ENCODE measurements around the gene OR10S1.
"Not testable (repeated sequence)": the region's sequence is repeated elsewhere in the genome, so short reads cannot be mapped to it uniquely, and the experiment has no call there.

OR10S1 gene

GRCh38 chr11:123977731-123978347 is at the start of gene OR10S1:
OR10S1 (minus strand) TSS chr11:123977781; CDS start chr11:123977664, 117 bp downstream.
- H3K36me3 Mint-ChIP-seq (ENCODE audit: low read depth): no peaks in the 10 kb centered on the region
- no peaks in the 10 kb centered on the region for H3K27me3 Mint-ChIP-seq
- no peaks in the 10 kb centered on the region for H3K4me1 Mint-ChIP-seq (ENCODE audit: low read depth)
- peaks cover 6% of the 10 kb centered on the region for H3K9me3 Mint-ChIP-seq
- no peak for DNase-seq
- no peak within 1 kb of the TSS for H3K4me3 Mint-ChIP-seq
- H3K27ac Mint-ChIP-seq: no peak within 1 kb of the TSS

DNA sequence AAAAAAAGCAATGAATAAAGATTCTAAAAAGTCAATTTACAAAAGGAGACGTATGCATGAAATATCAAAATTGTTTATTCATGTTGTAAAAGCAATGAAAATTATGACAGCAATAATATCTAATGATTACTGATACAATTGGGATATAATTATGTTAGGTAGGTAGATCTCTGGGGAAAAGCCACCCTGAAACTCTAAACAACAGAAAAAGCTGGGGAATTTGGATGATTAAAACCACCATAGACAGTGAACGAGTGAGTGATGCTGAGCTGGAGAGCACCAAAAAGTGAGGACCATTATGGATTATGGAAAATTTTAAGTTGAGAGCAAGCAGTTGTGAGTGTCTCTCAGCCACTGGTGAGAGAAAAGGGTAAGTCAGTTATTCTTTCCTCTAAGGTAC is 48.9 kb upstream of the OR10S1 start, which contains the start of gene OR10G8:
TSS of gene OR10G8 (plus strand) at position 301 of the 400 bp plus-strand sequence. CDS start 2,825 bp downstream, outside the sequence.
- no peaks in the 10 kb centered on the region for H3K36me3 Mint-ChIP-seq (ENCODE audit: low read depth)
- H3K27me3 Mint-ChIP-seq: peaks cover 4% of the 10 kb centered on the region
- no peak within 1 kb of the TSS for H3K4me3 Mint-ChIP-seq

DNA sequence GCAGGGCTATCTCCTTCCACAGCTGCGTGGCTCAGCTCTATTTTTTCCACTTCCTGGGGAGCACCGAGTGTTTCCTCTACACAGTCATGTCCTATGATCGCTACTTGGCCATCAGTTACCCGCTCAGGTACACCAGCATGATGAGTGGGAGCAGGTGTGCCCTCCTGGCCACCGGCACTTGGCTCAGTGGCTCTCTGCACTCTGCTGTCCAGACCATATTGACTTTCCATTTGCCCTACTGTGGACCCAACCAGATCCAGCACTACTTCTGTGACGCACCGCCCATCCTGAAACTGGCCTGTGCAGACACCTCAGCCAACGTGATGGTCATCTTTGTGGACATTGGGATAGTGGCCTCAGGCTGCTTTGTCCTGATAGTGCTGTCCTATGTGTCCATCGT is 38.3 kb upstream of the OR10S1 start:
- not testable (repeated sequence) for H3K27me3 Mint-ChIP-seq; H3K4me3 Mint-ChIP-seq; H3K27ac Mint-ChIP-seq; H3K36me3 Mint-ChIP-seq (ENCODE audit: low read depth); H3K4me1 Mint-ChIP-seq (ENCODE audit: low read depth); DNase-seq; H3K9me3 Mint-ChIP-seq

More for the DNA sequence above, 48.9 kb upstream of the OR10S1 start, which contains the start of gene OR10G8:
- no peak for DNase-seq
- Mint-ChIP-seq H3K27ac (no peak within 1 kb of the TSS), H3K4me1 (ENCODE audit: low read depth) (no peaks in the 10 kb centered on the region), H3K9me3 (no peaks in the 10 kb centered on the region)

DNA sequence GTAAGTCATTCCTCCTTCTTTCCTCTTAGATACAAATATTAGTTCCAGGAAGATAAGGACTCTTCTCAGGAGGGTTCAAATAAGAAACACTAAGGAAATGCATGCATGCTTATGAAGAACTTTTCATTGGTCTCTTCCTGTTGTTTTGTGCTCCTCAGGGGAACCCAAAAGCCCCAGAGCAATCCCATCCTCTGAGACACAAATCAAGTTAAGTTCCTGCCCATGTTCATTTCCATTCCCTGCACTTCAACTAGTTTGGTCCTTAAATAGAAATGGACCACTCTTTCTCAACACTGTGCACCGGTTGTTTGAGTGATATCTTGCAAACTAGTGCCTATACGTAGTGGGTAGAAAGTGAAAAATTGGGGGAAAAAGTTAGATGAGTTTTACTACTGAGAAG is 35.1 kb upstream of the OR10S1 start, which contains the start of gene OR10G4:
TSS of gene OR10G4 (plus strand) at position 301 of the 400 bp plus-strand sequence. CDS start 2,578 bp downstream, outside the sequence.
- no peak for DNase-seq
- no peak within 1 kb of the TSS for H3K27ac Mint-ChIP-seq
- H3K27me3 Mint-ChIP-seq: peaks cover 8% of the 10 kb centered on the region
- H3K36me3 Mint-ChIP-seq (ENCODE audit: low read depth): no peaks in the 10 kb centered on the region
- H3K4me3 Mint-ChIP-seq: no peak within 1 kb of the TSS
- no peaks in the 10 kb centered on the region for H3K4me1 Mint-ChIP-seq (ENCODE audit: low read depth)
- no peaks in the 10 kb centered on the region for H3K9me3 Mint-ChIP-seq

GRCh38 chr11:123995119-123995518 is 17.5 kb upstream of the OR10S1 start, which contains the start of gene OR10G6:
OR10G6 (minus strand) TSS chr11:123995161; CDS start chr11:123995161, 0 bp downstream.
- Mint-ChIP-seq H3K9me3 (no peaks in the 10 kb centered on the region), H3K27me3 (peaks cover 3% of the 10 kb centered on the region), H3K4me1 (ENCODE audit: low read depth) (no peaks in the 10 kb centered on the region), H3K36me3 (ENCODE audit: low read depth) (no peaks in the 10 kb centered on the region), H3K4me3 (no peak within 1 kb of the TSS), H3K27ac (no peak within 1 kb of the TSS)
- no peak for DNase-seq

DNA sequence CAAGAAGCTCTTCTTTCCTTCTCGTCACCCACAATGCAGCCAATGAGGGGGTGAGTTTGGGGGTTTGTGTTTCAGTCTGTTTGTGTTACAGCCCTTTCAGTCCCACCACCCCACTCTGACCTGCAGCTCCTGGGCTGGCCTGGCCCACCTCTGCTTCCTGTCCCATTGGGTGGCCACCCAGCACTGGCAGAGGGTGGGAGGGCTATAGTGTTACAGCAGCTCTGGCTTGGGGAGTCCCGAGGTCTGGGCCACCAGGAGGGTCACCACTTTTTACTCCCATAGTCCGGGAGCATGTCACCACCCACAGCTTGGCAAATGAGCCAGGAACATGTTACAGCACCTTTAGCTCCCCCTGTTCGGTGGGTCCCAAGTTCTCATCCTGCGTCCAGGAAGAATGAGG is 1.7 kb upstream of the OR10S1 start:
- H3K4me1 Mint-ChIP-seq (ENCODE audit: low read depth): no peaks in the 10 kb centered on the region
- H3K27ac Mint-ChIP-seq: no peak overlapping the region
- no peak overlapping the region for H3K4me3 Mint-ChIP-seq
- H3K27me3 Mint-ChIP-seq: no peaks in the 10 kb centered on the region
- H3K36me3 Mint-ChIP-seq (ENCODE audit: low read depth): no peaks in the 10 kb centered on the region
- H3K9me3 Mint-ChIP-seq: peaks cover 7% of the 10 kb centered on the region
- no peak for DNase-seq

GRCh38 chr11:123976770-123977560 is 616 bp downstream of the OR10S1 start:
- no peaks in the 10 kb centered on the region for H3K27me3 Mint-ChIP-seq
- H3K36me3 Mint-ChIP-seq (ENCODE audit: low read depth): no peaks in the 10 kb centered on the region
- H3K4me3 Mint-ChIP-seq: no peak overlapping the region
- no peaks in the 10 kb centered on the region for H3K4me1 Mint-ChIP-seq (ENCODE audit: low read depth)
- H3K27ac Mint-ChIP-seq: no peak overlapping the region
- DNase-seq: no peak
- no peaks in the 10 kb centered on the region for H3K9me3 Mint-ChIP-seq

- no peak overlapping the region for H3K27ac Mint-ChIP-seq
- H3K4me1 Mint-ChIP-seq (ENCODE audit: low read depth): no peaks in the 10 kb centered on the region
- no peaks in the 10 kb centered on the region for H3K27me3 Mint-ChIP-seq
- H3K9me3 Mint-ChIP-seq: no peaks in the 10 kb centered on the region
- H3K4me3 Mint-ChIP-seq: no peak overlapping the region
- no peak for DNase-seq
- H3K36me3 Mint-ChIP-seq (ENCODE audit: low read depth): no peaks in the 10 kb centered on the region
These were observed 3.8 kb downstream of the OR10S1 start for GRCh38 chr11:123973816-123974215.

DNA sequence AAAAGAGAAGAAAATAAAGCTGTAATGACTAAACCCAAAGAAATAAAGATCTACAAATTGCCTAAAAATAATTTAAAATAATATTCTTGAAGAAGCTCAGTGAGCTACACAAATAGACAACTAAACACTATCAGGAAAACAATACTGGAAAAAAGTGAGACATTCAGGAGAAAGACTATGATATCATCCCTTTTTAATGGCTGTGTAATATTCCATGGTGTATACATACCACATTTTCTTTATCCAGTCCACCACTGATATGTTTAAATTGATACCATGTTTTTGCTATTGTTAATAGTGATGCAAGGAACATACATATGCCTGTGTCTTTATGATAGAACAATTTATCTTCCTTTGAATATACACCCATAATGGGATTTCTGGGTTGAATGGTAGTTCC is 20.8 kb downstream of the OR10S1 start:
- Mint-ChIP-seq H3K36me3 (ENCODE audit: low read depth) (no peaks in the 10 kb centered on the region), H3K4me3 (no peak overlapping the region), H3K4me1 (ENCODE audit: low read depth) (no peaks in the 10 kb centered on the region), H3K9me3 (peaks cover 7% of the 10 kb centered on the region), H3K27me3 (no peaks in the 10 kb centered on the region), H3K27ac (no peak overlapping the region)
- no peak for DNase-seq

DNA sequence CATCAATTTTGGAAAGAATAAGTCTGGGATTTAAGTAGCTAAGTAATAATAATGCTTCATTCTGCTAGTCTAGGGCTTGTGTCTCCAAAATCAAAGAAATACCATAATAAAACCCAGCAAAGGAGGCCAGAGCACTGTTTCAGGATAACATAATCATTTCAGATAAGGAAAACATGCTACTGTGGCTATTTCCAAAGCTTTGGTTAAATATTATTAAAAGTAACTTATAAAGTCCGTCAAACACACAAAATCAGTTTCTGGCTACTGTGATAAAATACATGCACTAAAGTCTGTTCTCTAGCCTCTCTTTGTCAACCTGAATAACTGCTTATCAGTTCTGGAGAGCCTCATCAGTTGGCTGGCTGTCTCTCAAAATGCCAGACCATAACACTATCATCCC is 32.4 kb downstream of the OR10S1 start:
- no peak for DNase-seq
- Mint-ChIP-seq H3K36me3 (ENCODE audit: low read depth) (no peaks in the 10 kb centered on the region), H3K4me1 (ENCODE audit: low read depth) (no peaks in the 10 kb centered on the region), H3K27ac (no peak overlapping the region), H3K4me3 (no peak overlapping the region), H3K9me3 (no peaks in the 10 kb centered on the region), H3K27me3 (peaks cover 5% of the 10 kb centered on the region)

- peaks cover 5% of the 10 kb centered on the region for H3K27me3 Mint-ChIP-seq
- no peak within 1 kb of the TSS for H3K4me3 Mint-ChIP-seq
- H3K9me3 Mint-ChIP-seq: no peaks in the 10 kb centered on the region
- H3K27ac Mint-ChIP-seq: no peak within 1 kb of the TSS
- H3K36me3 Mint-ChIP-seq (ENCODE audit: low read depth): no peaks in the 10 kb centered on the region
- no peaks in the 10 kb centered on the region for H3K4me1 Mint-ChIP-seq (ENCODE audit: low read depth)
- DNase-seq: no peak
These were observed 33.8 kb downstream of the OR10S1 start, which contains the start of gene OR6T1 for GRCh38 chr11:123943738-123944137. OR6T1 (minus strand) TSS chr11:123943838; CDS start chr11:123943838, 0 bp downstream.

GRCh38 chr11:123942413-123942812 is 35.2 kb downstream of the OR10S1 start:
- DNase-seq: no peak
- H3K4me3 Mint-ChIP-seq: no peak overlapping the region
- no peak overlapping the region for H3K27ac Mint-ChIP-seq
- no peaks in the 10 kb centered on the region for H3K4me1 Mint-ChIP-seq (ENCODE audit: low read depth)
- no peaks in the 10 kb centered on the region for H3K9me3 Mint-ChIP-seq
- H3K27me3 Mint-ChIP-seq: peaks cover 5% of the 10 kb centered on the region
- H3K36me3 Mint-ChIP-seq (ENCODE audit: low read depth): no peaks in the 10 kb centered on the region

DNA sequence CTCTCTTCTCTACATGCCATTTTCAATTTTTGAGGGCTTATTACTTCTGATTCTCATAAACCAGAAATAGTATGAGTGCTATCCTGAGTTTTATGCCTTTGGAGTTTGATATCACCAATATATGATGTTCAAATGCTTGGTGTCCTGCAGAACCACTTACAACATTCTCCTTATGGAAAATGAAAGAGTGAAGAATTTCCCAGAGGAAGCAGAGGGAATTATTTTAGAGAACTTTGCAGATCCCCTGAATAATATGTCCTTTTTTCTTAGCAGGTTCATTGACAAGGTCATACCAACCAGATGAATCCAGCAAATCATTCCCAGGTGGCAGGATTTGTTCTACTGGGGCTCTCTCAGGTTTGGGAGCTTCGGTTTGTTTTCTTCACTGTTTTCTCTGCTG is 38.3 kb downstream of the OR10S1 start, which contains the start of gene OR4D5:
TSS of gene OR4D5 (plus strand) at position 301 of the 400 bp plus-strand sequence. CDS start at position 301, 0 bp downstream.
- H3K36me3 Mint-ChIP-seq (ENCODE audit: low read depth): no peaks in the 10 kb centered on the region
- H3K4me1 Mint-ChIP-seq (ENCODE audit: low read depth): no peaks in the 10 kb centered on the region
- no peak for DNase-seq
- no peaks in the 10 kb centered on the region for H3K9me3 Mint-ChIP-seq
- no peak within 1 kb of the TSS for H3K27ac Mint-ChIP-seq
- no peaks in the 10 kb centered on the region for H3K27me3 Mint-ChIP-seq
- H3K4me3 Mint-ChIP-seq: no peak within 1 kb of the TSS

All from activated T-cell treated with anti-CD3 and anti-CD28 coated beads, Interleukin-2, amount 50 U/mL, for 24 hours (primary cell).